Mesenchymal stem cell (in vitro differentiated cells and primary cell): ENCODE data around the gene C4A.
A peak's percentile ranks its signal among the peaks of the same experiment; 100 is the strongest.

Experiments
- DNase-seq: peaks from one replicate; pipeline ENCODE4 v3.0.0-alpha.2; 2013
- H2AFZ ChIP-seq: one replicate; pipeline ENCODE4 v1.6.1; 2013; ENCODE audit warnings: low read depth, mild to moderate bottlenecking, control low read depth, inconsistent platforms, low read length, moderate library complexity
- H2AK5ac ChIP-seq: 2 replicates; pipeline ENCODE4 v1.6.1; 2013; ENCODE audit warnings: low read length, moderate library complexity, mild to moderate bottlenecking, inconsistent platforms; ENCODE audit not compliant: severe bottlenecking
- H2BK120ac ChIP-seq: one replicate; pipeline ENCODE4 v1.6.1; 2013; ENCODE audit warnings: low read depth, mild to moderate bottlenecking, inconsistent platforms, low read length, moderate library complexity
- H2BK12ac ChIP-seq, 2 experiments: one replicate each; pipeline ENCODE4 v1.6.1; 2013; ENCODE audit warnings: inconsistent platforms in 2 of 2, low read length in 2 of 2, mild to moderate bottlenecking in 2 of 2, moderate library complexity in 2 of 2, control low read depth in 1 of 2
- H2BK15ac ChIP-seq: one replicate; pipeline ENCODE4 v1.6.1; 2013; ENCODE audit warnings: mild to moderate bottlenecking, low read depth, inconsistent platforms; ENCODE audit not compliant: poor library complexity, severe bottlenecking
- H2BK5ac ChIP-seq: 2 replicates; pipeline ENCODE4 v1.6.1; 2013; ENCODE audit warnings: low read depth, mild to moderate bottlenecking, low read length, control low read depth, inconsistent platforms; ENCODE audit not compliant: poor library complexity, severe bottlenecking
- H3K14ac ChIP-seq, 2 experiments: one replicate each; pipeline ENCODE4 v1.6.1; 2013; ENCODE audit warnings: inconsistent platforms in 2 of 2, low read length in 2 of 2, control low read depth in 1 of 2, mild to moderate bottlenecking in 1 of 2, moderate library complexity in 1 of 2
- H3K18ac ChIP-seq, 2 experiments: one replicate each; pipeline ENCODE4 v1.6.1; 2013; ENCODE audit warnings: inconsistent platforms in 2 of 2, low read length in 2 of 2, control low read depth in 1 of 2, low read depth in 1 of 2, mild to moderate bottlenecking in 1 of 2
- H3K23ac ChIP-seq, 2 experiments: one replicate each; pipeline ENCODE4 v1.6.1; 2013; ENCODE audit warnings: inconsistent platforms in 2 of 2, low read length in 2 of 2, mild to moderate bottlenecking in 2 of 2, moderate library complexity in 2 of 2, control low read depth in 1 of 2
- H3K27ac ChIP-seq: 2 replicates; pipeline ENCODE4 v1.5.1; 2013; ENCODE audit warnings: mild to moderate bottlenecking, moderate library complexity, low read length, control low read depth, inconsistent platforms; ENCODE audit not compliant: poor library complexity, severe bottlenecking
- H3K27me3 ChIP-seq, 2 experiments: 2 replicates each; pipeline versions ENCODE4 v1.6.1 to v1.7.0; 2013; ENCODE audit warnings: low read length in 2 of 2, mild to moderate bottlenecking in 2 of 2, moderate library complexity in 2 of 2, control low read depth in 1 of 2, inconsistent platforms in 1 of 2; ENCODE audit not compliant: control insufficient read depth in 1 of 2, insufficient read depth in 1 of 2
- H3K36me3 ChIP-seq, 2 experiments: 2 replicates each; pipeline versions ENCODE4 v1.6.1 to v1.7.0; 2013; ENCODE audit warnings: low read length in 2 of 2, control low read depth in 1 of 2, inconsistent platforms in 1 of 2, low read depth in 1 of 2, mild to moderate bottlenecking in 1 of 2; ENCODE audit not compliant: insufficient read depth in 2 of 2, control insufficient read depth in 1 of 2
- H3K4ac ChIP-seq, 2 experiments: one replicate each; pipeline ENCODE4 v1.6.1; 2013; ENCODE audit warnings: inconsistent platforms in 2 of 2, low read length in 2 of 2, mild to moderate bottlenecking in 2 of 2, moderate library complexity in 2 of 2, control low read depth in 1 of 2, low read depth in 1 of 2
- H3K4me1 ChIP-seq: 2 replicates; pipeline ENCODE4 v1.6.1; 2013; ENCODE audit warnings: low read depth, low read length, control low read depth; ENCODE audit not compliant: control insufficient read depth, insufficient read depth
- H3K4me2 ChIP-seq: 2 replicates; pipeline ENCODE4 v1.6.1; 2013; ENCODE audit warnings: low read length, mild to moderate bottlenecking, inconsistent platforms; ENCODE audit not compliant: poor library complexity, severe bottlenecking
- H3K4me3 ChIP-seq, 2 experiments: 2 replicates each; pipeline versions ENCODE4 v1.5.1 to v1.7.0; 2013; ENCODE audit warnings: low read length in 2 of 2, mild to moderate bottlenecking in 2 of 2, control low read depth in 1 of 2, low read depth in 1 of 2; ENCODE audit not compliant: insufficient read depth in 1 of 2
- H3K79me1 ChIP-seq: replicated peaks from 2 replicates; pipeline ENCODE4 v1.6.1; 2013; ENCODE audit warnings: mild to moderate bottlenecking, control low read depth, low read length, inconsistent platforms; ENCODE audit not compliant: poor library complexity, severe bottlenecking
- H3K9ac ChIP-seq: 2 replicates; pipeline ENCODE4 v1.7.0; 2013; ENCODE audit warnings: mild to moderate bottlenecking, low read length, moderate library complexity
- H3K9me3 ChIP-seq: 2 replicates; pipeline ENCODE4 v1.7.0; 2013; ENCODE audit warnings: mild to moderate bottlenecking, low read length; ENCODE audit not compliant: control insufficient read depth
- H4K8ac ChIP-seq: one replicate; pipeline ENCODE4 v1.6.1; 2013; ENCODE audit warnings: inconsistent platforms, mild to moderate bottlenecking, low read length, moderate library complexity
- H4K91ac ChIP-seq: one replicate; pipeline ENCODE4 v1.6.1; 2013; ENCODE audit warnings: mild to moderate bottlenecking, low read length, inconsistent platforms
- WGBS: methylation state at CpG from one replicate; pipeline ENCODE4 v1.1.7; 2013; ENCODE audit warnings: mixed read lengths; 5-methylcytosine and 5-hydroxymethylcytosine counted together

The C4A gene

GRCh38 chr6:31952890-31953289, 29.0 kb upstream of the C4A start:
- peaks cover 17% of the 10 kb centered on the region for H3K79me1 ChIP-seq
- WGBS: 86% methylated on average over 3 of the region's 5 CpGs
- no peak for DNase-seq

GRCh38 chr6:31954511-31954910, 27.3 kb upstream of the C4A start:
- no peak overlapping the region for H3K9ac ChIP-seq
- H3K4me1 ChIP-seq: peaks cover 8% of the 10 kb centered on the region
- H2BK120ac ChIP-seq: no peak overlapping the region
- H2AFZ ChIP-seq: no peak overlapping the region
- 99% methylated on average over 27 of the region's 28 CpGs for WGBS
- H3K4me2 ChIP-seq: no peak overlapping the region
- no peak overlapping the region for H2BK12ac ChIP-seq
- DNase-seq: no peak
- H4K8ac ChIP-seq: no peak overlapping the region
- H3K27ac ChIP-seq: no peak overlapping the region
- H2BK15ac ChIP-seq: no peak overlapping the region
- H3K23ac ChIP-seq: no peak overlapping the region
- no peak overlapping the region for H3K18ac ChIP-seq
- H3K4me3 ChIP-seq: no peak overlapping the region
- H3K36me3 ChIP-seq: peaks cover 57 to 65% of the 10 kb centered on the region in 2 experiments
- H3K79me1 ChIP-seq: peaks cover 29% of the 10 kb centered on the region
- H3K9me3 ChIP-seq: no peaks in the 10 kb centered on the region
- H3K4ac ChIP-seq: no peak overlapping the region
- no peak overlapping the region for H2AK5ac ChIP-seq
- no peak overlapping the region for H4K91ac ChIP-seq
- H3K27me3 ChIP-seq: no peaks in the 10 kb centered on the region
- H2BK5ac ChIP-seq: no peak overlapping the region
- H3K14ac ChIP-seq: no peak overlapping the region

More at GRCh38 chr6:31952890-31953289, 29.0 kb upstream of the C4A start:
- Histone ChIP-seq H3K4me2 (no peak overlapping the region), H3K9ac (peak overlapping the region; percentile 41), H2AK5ac (no peak overlapping the region), H3K23ac (no peak overlapping the region), H3K18ac (no peak overlapping the region), H3K27ac (no peak overlapping the region), H3K14ac (no peak overlapping the region), H3K4me1 (peaks cover 4% of the 10 kb centered on the region), H2BK5ac (no peak overlapping the region), H3K9me3 (no peaks in the 10 kb centered on the region), H2BK12ac (no peak overlapping the region), H3K36me3 (peaks cover 57 to 68% of the 10 kb centered on the region in 2 experiments), H3K4me3 (no peak overlapping the region), H2BK15ac (no peak overlapping the region), H4K8ac (no peak overlapping the region), H3K4ac (no peak overlapping the region), H4K91ac (no peak overlapping the region), H2BK120ac (no peak overlapping the region), H3K27me3 (no peaks in the 10 kb centered on the region), H2AFZ (no peak overlapping the region)

GRCh38 chr6:31956796-31957195, 25.1 kb upstream of the C4A start:
- H3K14ac ChIP-seq: no peak overlapping the region
- H2BK120ac ChIP-seq: no peak overlapping the region
- H2BK15ac ChIP-seq: no peak overlapping the region
- H3K79me1 ChIP-seq: peaks cover 46% of the 10 kb centered on the region
- H3K36me3 ChIP-seq: peaks cover 54 to 73% of the 10 kb centered on the region in 2 experiments
- H3K4me2 ChIP-seq: no peak overlapping the region
- no peaks in the 10 kb centered on the region for H3K27me3 ChIP-seq
- H2AK5ac ChIP-seq: no peak overlapping the region
- DNase-seq: no peak
- H3K9ac ChIP-seq: peak overlapping the region; percentile 100
- 100% methylated on average over 3 of the region's 3 CpGs for WGBS
- no peak overlapping the region for H2BK12ac ChIP-seq
- no peak overlapping the region for H3K23ac ChIP-seq
- H3K4ac ChIP-seq: no peak overlapping the region
- no peak overlapping the region for H4K91ac ChIP-seq
- H3K18ac ChIP-seq: no peak overlapping the region
- H3K27ac ChIP-seq: no peak overlapping the region
- no peaks in the 10 kb centered on the region for H3K9me3 ChIP-seq
- H2AFZ ChIP-seq: no peak overlapping the region
- no peak overlapping the region for H4K8ac ChIP-seq
- H3K4me3 ChIP-seq: no peak overlapping the region
- H3K4me1 ChIP-seq: peaks cover 11% of the 10 kb centered on the region
- no peak overlapping the region for H2BK5ac ChIP-seq

GRCh38 chr6:31958412-31958740, 23.5 kb upstream of the C4A start:
- peaks cover 61 to 74% of the 10 kb centered on the region in 2 experiments for H3K36me3 ChIP-seq
- H4K91ac ChIP-seq: peak overlapping the region; percentile 70
- no peak overlapping the region for H2BK5ac ChIP-seq
- peak overlapping the region; percentile 11 for H2BK120ac ChIP-seq
- H3K4me3 ChIP-seq: peak overlapping the region; percentile 92 to 100
- peak overlapping the region; percentile 57 to 79 for H3K18ac ChIP-seq
- H2AFZ ChIP-seq: peak overlapping the region; percentile 43
- H3K23ac ChIP-seq: no peak overlapping the region
- peak overlapping the region; percentile 28 for H3K27ac ChIP-seq
- H3K4ac ChIP-seq: peak overlapping the region; percentile 62 to 66
- H3K79me1 ChIP-seq: peaks cover 60% of the 10 kb centered on the region
- peak overlapping the region; percentile 97 for H3K4me2 ChIP-seq
- WGBS: 16% methylated on average over 11 of the region's 11 CpGs
- no peak overlapping the region for H2BK15ac ChIP-seq
- H3K9me3 ChIP-seq: no peaks in the 10 kb centered on the region
- no peaks in the 10 kb centered on the region for H3K27me3 ChIP-seq
- H4K8ac ChIP-seq: peak overlapping the region; percentile 96
- no peak for DNase-seq
- peak overlapping the region; percentile 100 for H3K9ac ChIP-seq
- H3K14ac ChIP-seq: peak overlapping the region in 1 of 2 experiments; percentile 72
- H2BK12ac ChIP-seq: no peak overlapping the region
- peaks cover 11% of the 10 kb centered on the region for H3K4me1 ChIP-seq
- peak overlapping the region; percentile 10 for H2AK5ac ChIP-seq
